Ovary (tissue), 3 donors: ENCODE results near the gene TMEM221.

Experiments used
- POLR2A ChIP-seq: fragments of 450-650 bp; IDR thresholded peaks from one replicate; pipeline ENCODE4 v1.6.1; 2017; ENCODE audit warnings: antibody characterized with exemption, mild to moderate bottlenecking, moderate library complexity
- TF ChIP-seq, protein P1 (sequence below), 3 donors: fragments of 450-650 bp in 2 of 3; fragments of 200-600 bp in 1 of 3; IDR thresholded peaks; one replicate each; pipeline versions ENCODE4 v1.5.1 to v1.8.0; 2016 to 2022; ENCODE audit warnings: antibody characterized with exemption in 3 of 3, mild to moderate bottlenecking in 1 of 3
- donor health status: DM: no; HTN: no; CAD: no.

DNA sequence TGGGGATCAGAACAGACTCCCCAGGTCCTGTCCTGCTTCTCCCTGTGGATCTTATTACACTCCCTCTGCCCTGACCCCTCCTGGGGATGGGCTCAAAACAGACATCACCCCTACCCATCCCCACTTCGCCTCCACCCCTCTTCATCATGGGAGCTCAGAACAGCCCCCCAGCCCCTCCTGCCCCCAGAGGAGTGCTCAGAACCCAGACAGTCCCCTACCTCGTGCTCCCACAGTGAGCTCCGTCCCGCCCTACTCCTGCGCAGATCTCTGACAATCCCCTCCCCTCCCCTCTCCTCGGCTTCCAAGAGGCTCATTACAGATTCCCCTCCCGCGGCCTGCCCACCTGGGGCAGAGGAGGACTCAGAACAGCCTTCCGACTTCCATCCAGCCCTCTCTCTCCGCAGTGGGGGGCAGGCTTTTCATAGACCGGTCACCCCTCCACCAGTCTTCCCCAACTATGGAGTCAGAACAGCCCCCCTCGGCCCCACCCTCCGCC lies 6.2 kb upstream of the TMEM221 start:
- TF ChIP-seq, protein P1, sequence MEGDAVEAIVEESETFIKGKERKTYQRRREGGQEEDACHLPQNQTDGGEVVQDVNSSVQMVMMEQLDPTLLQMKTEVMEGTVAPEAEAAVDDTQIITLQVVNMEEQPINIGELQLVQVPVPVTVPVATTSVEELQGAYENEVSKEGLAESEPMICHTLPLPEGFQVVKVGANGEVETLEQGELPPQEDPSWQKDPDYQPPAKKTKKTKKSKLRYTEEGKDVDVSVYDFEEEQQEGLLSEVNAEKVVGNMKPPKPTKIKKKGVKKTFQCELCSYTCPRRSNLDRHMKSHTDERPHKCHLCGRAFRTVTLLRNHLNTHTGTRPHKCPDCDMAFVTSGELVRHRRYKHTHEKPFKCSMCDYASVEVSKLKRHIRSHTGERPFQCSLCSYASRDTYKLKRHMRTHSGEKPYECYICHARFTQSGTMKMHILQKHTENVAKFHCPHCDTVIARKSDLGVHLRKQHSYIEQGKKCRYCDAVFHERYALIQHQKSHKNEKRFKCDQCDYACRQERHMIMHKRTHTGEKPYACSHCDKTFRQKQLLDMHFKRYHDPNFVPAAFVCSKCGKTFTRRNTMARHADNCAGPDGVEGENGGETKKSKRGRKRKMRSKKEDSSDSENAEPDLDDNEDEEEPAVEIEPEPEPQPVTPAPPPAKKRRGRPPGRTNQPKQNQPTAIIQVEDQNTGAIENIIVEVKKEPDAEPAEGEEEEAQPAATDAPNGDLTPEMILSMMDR (IDR thresholded peaks at IDR 0.05): no peak
- TF ChIP-seq POLR2A: no peak
